HG02885 (cell line): ENCODE measurements around the gene FTL.
A peak's percentile ranks its signal among the peaks of the same experiment; 100 is the strongest.

Source experiments
- ATAC-seq: cut with Tn5 transposase; IDR thresholded peaks from one replicate; pipeline ENCODE4 v1.9.1; 2021; ENCODE audit warnings: mild to moderate bottlenecking; ENCODE audit not compliant: unreplicated experiment, poor library complexity

FTL gene

GRCh38 chr19:48964205-48965039, 687 bp upstream of the FTL start:
- no peak for ATAC-seq

- ATAC-seq: peak; percentile 28
Observed at GRCh38 chr19:48965806-48966540, 864 bp downstream of the FTL start.

- ATAC-seq: no peak
Observed at GRCh38 chr19:48966541-48967345, 1.6 kb downstream of the FTL start.

GRCh38 chr19:48967346-48968178, 2.5 kb downstream of the FTL start:
- ATAC-seq: no peak

- no peak for ATAC-seq
Observed at GRCh38 chr19:48968179-48968661, 3.1 kb downstream of the FTL start.

- no peak for ATAC-seq
Observed at GRCh38 chr19:48968813-48969218, 3.7 kb downstream of the FTL start.

- ATAC-seq: no peak
Observed at GRCh38 chr19:48969276-48970138, 4.4 kb downstream of the FTL start.

- ATAC-seq: no peak
Observed at GRCh38 chr19:48970139-48970766, 5.1 kb downstream of the FTL start.

- peak; percentile 41 for ATAC-seq
Observed at GRCh38 chr19:48970923-48971395, 5.8 kb downstream of the FTL start.

GRCh38 chr19:48975947-48976847, 11.1 kb downstream of the FTL start:
- no peak for ATAC-seq

GRCh38 chr19:48977061-48977460, 12.0 kb downstream of the FTL start:
- no peak for ATAC-seq

GRCh38 chr19:48982280-48982679, 17.2 kb downstream of the FTL start:
- ATAC-seq: no peak

GRCh38 chr19:48985711-48986110, 20.6 kb downstream of the FTL start:
- no peak for ATAC-seq

GRCh38 chr19:48986211-48986610, 21.1 kb downstream of the FTL start:
- ATAC-seq: no peak

GRCh38 chr19:48987323-48987722, 22.2 kb downstream of the FTL start:
- no peak for ATAC-seq

- ATAC-seq: no peak
Observed at GRCh38 chr19:48988286-48988685, 23.2 kb downstream of the FTL start.

- ATAC-seq: no peak
Observed at GRCh38 chr19:48988860-48989259, 23.8 kb downstream of the FTL start.
